GM13977 (cell line): ENCODE data around the gene TENM3.
"Not testable (repeated sequence)": the region's sequence is repeated elsewhere in the genome, so short reads cannot be mapped to it uniquely, and the experiment has no call there.

ENCODE experiments used
- DNase-seq: peaks from one replicate; pipeline ENCODE4 v3.0.0; 2012; ENCODE audit warnings: low spot score
- CTCF ChIP-seq: IDR thresholded peaks from 2 replicates; pipeline ENCODE4 v1.5.1; 2012; ENCODE audit warnings: mild to moderate bottlenecking, control low read depth; ENCODE audit not compliant: insufficient read depth; ENCODE audit errors: extremely low read depth, missing control alignments
- in situ Hi-C: fragments of 300-500 bp; cut with MboI; formaldehyde crosslinking; loops from one replicate; pipeline ENCODE4 v1.12.0; 2022; ENCODE audit warnings: low sequenced_read_pairs, low pct_unique_long_range_greater_than_20kb, mixed read lengths, inconsistent platforms; ENCODE audit not compliant: unreplicated experiment

The TENM3 gene

DNA sequence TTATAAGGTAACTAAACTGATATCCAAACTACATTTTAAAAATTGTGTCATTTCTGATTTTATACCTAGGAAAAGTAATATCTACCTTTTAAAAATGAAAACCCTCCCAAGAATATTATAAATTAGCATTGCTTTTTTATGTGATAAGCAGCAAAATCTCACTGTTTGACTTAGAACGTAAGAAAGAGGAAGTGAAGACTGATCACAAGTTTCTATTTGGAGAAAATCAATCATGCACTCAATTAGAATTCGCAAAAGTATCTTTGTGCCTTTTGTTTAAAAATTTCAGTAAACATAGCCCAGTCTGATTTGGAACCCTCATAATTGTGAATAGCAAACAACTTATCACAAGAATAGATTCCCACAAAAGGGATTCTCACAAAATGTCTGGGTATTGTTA lies 142.7 kb downstream of the TENM3 start:
- TF ChIP-seq CTCF: no peak
- DNase-seq: peak; percentile 39
- in situ Hi-C loops: no loop called here

- in situ Hi-C loops, DNase-seq: not testable (repeated sequence)
Observed at GRCh38 chr4:182386576-182386975, 143.4 kb downstream of the TENM3 start.

DNA sequence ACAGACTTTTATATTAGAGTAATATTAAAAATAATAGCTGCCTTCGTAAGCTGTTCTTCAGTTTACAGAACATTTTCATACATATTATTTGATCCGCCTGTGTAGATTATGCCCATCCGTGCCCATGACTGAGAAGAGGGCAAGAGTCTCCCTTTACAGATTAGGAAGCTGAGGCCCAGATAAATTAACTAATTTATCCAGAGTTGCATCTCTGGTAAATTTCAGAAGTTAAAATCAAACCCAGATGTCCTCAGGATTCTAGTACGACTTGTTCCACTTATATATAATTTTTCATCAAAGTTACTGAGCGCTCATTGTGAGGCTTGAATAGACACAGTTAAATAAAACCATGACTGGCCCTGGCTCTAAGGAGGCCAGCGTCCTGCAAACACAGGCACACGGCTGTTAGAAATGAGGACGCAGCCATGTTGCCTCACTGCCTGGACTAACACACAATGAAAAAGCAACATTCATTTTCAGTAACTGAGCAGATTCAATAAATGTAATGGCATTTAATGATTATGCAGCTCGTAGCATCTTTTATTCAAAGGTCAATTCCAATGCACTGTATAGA lies 148.0 kb downstream of the TENM3 start:
- DNase-seq: no peak
- in situ Hi-C loops: no loop called here
- TF ChIP-seq CTCF: no peak

- TF ChIP-seq CTCF: no peak
- no peak for DNase-seq
- in situ Hi-C loops: no loop called here
Observed at GRCh38 chr4:182394181-182394580, 151.0 kb downstream of the TENM3 start.

DNA sequence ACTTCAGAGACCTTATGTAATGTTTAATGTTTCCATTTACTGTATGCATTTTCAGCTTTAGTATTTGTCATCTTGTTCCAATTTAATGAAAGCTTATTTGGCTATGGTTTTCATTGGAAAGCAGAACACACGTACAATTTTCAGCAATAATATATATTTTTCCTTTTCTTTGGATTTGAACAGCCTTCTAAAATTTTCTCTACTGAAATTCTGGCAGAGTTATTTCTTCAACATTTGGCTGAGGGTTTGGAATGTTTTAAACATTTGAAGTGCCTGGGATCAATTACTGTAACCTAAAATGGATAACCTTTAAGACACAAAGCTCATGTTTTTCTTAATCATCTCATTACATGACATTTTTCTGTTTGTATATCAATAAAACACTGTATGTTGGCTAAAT lies 156.9 kb downstream of the TENM3 start:
- no peak for TF ChIP-seq CTCF
- no peak for DNase-seq
- in situ Hi-C loops: no loop called here

- no peak for TF ChIP-seq CTCF
- DNase-seq: no peak
- in situ Hi-C loops: no loop called here
Observed at GRCh38 chr4:182400790-182401189, 157.6 kb downstream of the TENM3 start.

GRCh38 chr4:182404376-182404775 lies 161.2 kb downstream of the TENM3 start:
- TF ChIP-seq CTCF: no peak
- in situ Hi-C loops: no loop called here
- no peak for DNase-seq
